MCF 10A (cell line): ENCODE data around the gene TRIM29. TPM values are rescaled to one million over a fixed set of nuclear protein-coding genes. Genes with fewer than 3 reads are reported as not detected.

Experiments used
- BruUV-seq: library from RNA; stranded (reverse); fragments of 400-500 nt; replicated peaks from 2 replicates; lab custom pipeline; 2021; lab: Mats Ljungman, UMichigan
- CTCF ChIA-PET: fragments of 300-600 bp; sonication (Branson Sonifier 250); formaldehyde crosslinking; extraction: SDS; loops from one replicate; lab custom pipeline; 2021; ENCODE audit warnings: antibody characterized with exemption, inconsistent platforms; lab: Yijun Ruan, JAX
- POLR2A ChIA-PET: fragments of 300-600, 350-650 bp; sonication (Branson Sonifier 250); formaldehyde crosslinking; extraction: SDS; loops from one replicate; lab custom pipeline; 2020; ENCODE audit warnings: antibody characterized with exemption, inconsistent platforms; lab: Yijun Ruan, JAX
- DNase-seq: peaks from one replicate; pipeline ENCODE4 v3.0.0-alpha.2; 2018; ENCODE audit not compliant: unreplicated experiment
- H3K27ac Mint-ChIP-seq: one replicate; pipeline ENCODE4 v1.8.0; 2022; ENCODE audit warnings: mild to moderate bottlenecking, low read depth, mixed read lengths; ENCODE audit not compliant: unreplicated experiment
- H3K27me3 Mint-ChIP-seq: one replicate; pipeline ENCODE4 v1.8.0; 2022; ENCODE audit warnings: mixed read lengths; ENCODE audit not compliant: insufficient read depth, unreplicated experiment
- H3K36me3 Mint-ChIP-seq: one replicate; pipeline ENCODE4 v1.8.0; 2022; ENCODE audit warnings: mild to moderate bottlenecking, moderate library complexity, mixed read lengths; ENCODE audit not compliant: insufficient read depth, unreplicated experiment
- H3K4me1 Mint-ChIP-seq: one replicate; pipeline ENCODE4 v1.8.0; 2022; ENCODE audit warnings: mixed read lengths; ENCODE audit not compliant: insufficient read depth, unreplicated experiment
- H3K4me3 Mint-ChIP-seq: one replicate; pipeline ENCODE4 v1.8.0; 2022; ENCODE audit warnings: mild to moderate bottlenecking, moderate library complexity, mixed read lengths; ENCODE audit not compliant: unreplicated experiment
- H3K9me3 Mint-ChIP-seq: one replicate; pipeline ENCODE4 v1.8.0; 2022; ENCODE audit warnings: mixed read lengths; ENCODE audit not compliant: unreplicated experiment
- CTCF ChIP-seq: fragments of 200-600 bp; IDR thresholded peaks from one replicate; pipeline ENCODE4 v1.8.0; 2022; ENCODE audit warnings: antibody characterized with exemption, mild to moderate bottlenecking; ENCODE audit not compliant: unreplicated experiment
- intact Hi-C: fragments of 100-400 bp; cut with micrococcal nuclease; formaldehyde crosslinking; loops from 2 replicates; pipeline ENCODE4 v1.14.1; 2022
- total RNA-seq: library from RNA; stranded (reverse); gene quantifications from 2 replicates; pipeline ENCODE4 v1.2.3, GENCODE V29; 2022

The TRIM29 gene
- total RNA-seq, 1 experiment from 2014 or later: 93.4 TPM

GRCh38 chr11:120127236-120127635, 10.7 kb downstream of the TRIM29 start:
- H3K27me3 Mint-ChIP-seq: no peaks in the 10 kb centered on the region
- POLR2A ChIA-PET: interaction anchor here (0.6 to 8.9 kb wide), 4 partner anchors 8 to 429 kb away, joined by 3 to 153 read pairs (median 4); partner anchors contain the start of gene TRIM29

GRCh38 chr11:120126620-120127019, 11.3 kb downstream of the TRIM29 start:
- Mint-ChIP-seq H3K36me3 (peaks cover 50% of the 10 kb centered on the region), H3K9me3 (no peaks in the 10 kb centered on the region), H3K27me3 (no peaks in the 10 kb centered on the region), H3K27ac (peak overlapping the region; percentile 59), H3K4me1 (peaks cover 80% of the 10 kb centered on the region), H3K4me3 (peak overlapping the region; percentile 18)
- CTCF ChIA-PET: interaction anchor here (0.7 to 1.3 kb wide), 3 partner anchors 10 to 52 kb away, joined by 3 to 5 read pairs (median 3); no protein-coding TSS in a partner anchor
- intact Hi-C loops: no loop called here
- no peak for TF ChIP-seq CTCF
- no TSS peak for BruUV-seq
- DNase-seq: no peak
- POLR2A ChIA-PET: interaction anchor here (8.9 kb wide), 1 partner anchor 8 kb away, joined by 153 read pairs; the partner anchor contains the start of gene TRIM29

More at GRCh38 chr11:120127236-120127635, 10.7 kb downstream of the TRIM29 start:
- peaks cover 48% of the 10 kb centered on the region for H3K36me3 Mint-ChIP-seq
- no TSS peak for BruUV-seq
- TF ChIP-seq CTCF: no peak
- H3K4me1 Mint-ChIP-seq: peaks cover 80% of the 10 kb centered on the region
- intact Hi-C loops: no loop called here
- CTCF ChIA-PET: interaction anchor here (1.1 kb wide), 1 partner anchor 18 kb away, joined by 3 read pairs; no protein-coding TSS in a partner anchor
- H3K27ac Mint-ChIP-seq: peak overlapping the region; percentile 90
- no peak for DNase-seq
- H3K9me3 Mint-ChIP-seq: no peaks in the 10 kb centered on the region
- H3K4me3 Mint-ChIP-seq: peak overlapping the region; percentile 18

- POLR2A ChIA-PET: interaction anchor here (0.7 to 8.9 kb wide), 4 partner anchors 9 to 509 kb away, joined by 3 to 153 read pairs (median 4); partner anchors contain the start of gene TRIM29
Measured at GRCh38 chr11:120125509-120125908, 12.4 kb downstream of the TRIM29 start.

More at GRCh38 chr11:120125509-120125908, 12.4 kb downstream of the TRIM29 start:
- Mint-ChIP-seq H3K4me1 (peaks cover 78% of the 10 kb centered on the region), H3K4me3 (no peak overlapping the region), H3K36me3 (peaks cover 57% of the 10 kb centered on the region), H3K27me3 (no peaks in the 10 kb centered on the region), H3K27ac (no peak overlapping the region), H3K9me3 (no peaks in the 10 kb centered on the region)
- CTCF ChIA-PET: interaction anchor here (0.9 kb wide), 1 partner anchor 44 kb away, joined by 3 read pairs; no protein-coding TSS in a partner anchor
- BruUV-seq: no TSS peak
- intact Hi-C loops: no loop called here
- DNase-seq: no peak
- no peak for TF ChIP-seq CTCF
